Left ventricle myocardium inferior (tissue), 1 donor: Measurements from ENCODE around the gene ATP1B2. TPM values are rescaled to one million over a fixed set of nuclear protein-coding genes. Genes with fewer than 3 reads are reported as not detected.

ENCODE experiments used
- DNase-seq: peaks from one replicate; pipeline ENCODE4 v3.0.0-alpha.2; 2020
- H3K27ac ChIP-seq: fragments of 200-600 bp; replicated peaks from 2 replicates; pipeline ENCODE4 v1.8.0; 2021
- H3K27me3 ChIP-seq: fragments of 200-600 bp; 2 replicates; pipeline ENCODE4 v1.8.0; 2021; ENCODE audit warnings: low read depth
- H3K36me3 ChIP-seq: fragments of 200-600 bp; 2 replicates; pipeline ENCODE4 v1.8.0; 2021
- H3K4me1 ChIP-seq: fragments of 200-600 bp; 2 replicates; pipeline ENCODE4 v1.8.0; 2021
- H3K4me3 ChIP-seq: fragments of 200-600 bp; 2 replicates; pipeline ENCODE4 v1.8.0; 2021; ENCODE audit warnings: mild to moderate bottlenecking, moderate library complexity
- H3K9me3 ChIP-seq: fragments of 200-600 bp; replicated peaks from 2 replicates; pipeline ENCODE4 v1.8.0; 2021
- CTCF ChIP-seq: fragments of 200-600 bp; IDR thresholded peaks from 2 replicates; pipeline ENCODE4 v1.8.0; 2021; ENCODE audit warnings: antibody characterized with exemption, mild to moderate bottlenecking, borderline replicate concordance
- intact Hi-C: fragments of 100-400 bp; cut with micrococcal nuclease; formaldehyde crosslinking; loops from one replicate; pipeline ENCODE4 v1.11.0; 2022
- total RNA-seq: library from RNA; stranded (reverse); fragmentation: NEBNext Ultra II Directional; extraction: Animal tissue kit (Norgen Biotek cat#: 25700); gene quantifications from one replicate; pipeline ENCODE4 v1.2.1, GENCODE V29; 2021
- donor health status: DM: no; HTN: yes; CAD: no; lungs with severe emphysema.

Gene ATP1B2
- total RNA-seq, 1 donor from 2014 or later = 2.8 TPM

- DNase-seq = no peak
- H3K4me3 ChIP-seq = no peak overlapping the region
- H3K9me3 ChIP-seq = peaks cover 10% of the 10 kb centered on the region
- no peak for TF ChIP-seq CTCF
- H3K36me3 ChIP-seq = peaks cover 46% of the 10 kb centered on the region
- no peaks in the 10 kb centered on the region for H3K27me3 ChIP-seq
- intact Hi-C loops = no loop called here
- no peaks in the 10 kb centered on the region for H3K4me1 ChIP-seq
- H3K27ac ChIP-seq = no peak overlapping the region
Measured at GRCh38 chr17:7676533-7676932, 25.8 kb downstream of the ATP1B2 start.

GRCh38 chr17:7677388-7678067 lies 26.8 kb downstream of the ATP1B2 start:
- Histone ChIP-seq H3K4me1 (no peaks in the 10 kb centered on the region), H3K27me3 (no peaks in the 10 kb centered on the region), H3K27ac (no peak overlapping the region), H3K4me3 (no peak overlapping the region), H3K36me3 (peaks cover 36% of the 10 kb centered on the region), H3K9me3 (peaks cover 10% of the 10 kb centered on the region)
- no peak for DNase-seq
- no peak for TF ChIP-seq CTCF
- intact Hi-C loops = no loop called here

GRCh38 chr17:7684851-7685532 lies 34.3 kb downstream of the ATP1B2 start:
- H3K36me3 ChIP-seq = no peaks in the 10 kb centered on the region
- intact Hi-C loops = loop anchor here (5.0 kb wide), 1 partner anchor 53 kb away; the partner anchor contains the start of gene SHBG

GRCh38 chr17:7685533-7686221 lies 35.0 kb downstream of the ATP1B2 start:
- H3K27ac ChIP-seq = peak overlapping the region; percentile 99
- peaks cover 5% of the 10 kb centered on the region for H3K36me3 ChIP-seq
- intact Hi-C loops = loop anchor here (5.0 kb wide), 1 partner anchor 53 kb away; the partner anchor contains the start of gene SHBG
- H3K27me3 ChIP-seq = no peaks in the 10 kb centered on the region
- peak; percentile 92 for DNase-seq
- H3K9me3 ChIP-seq = no peaks in the 10 kb centered on the region
- H3K4me3 ChIP-seq = peak overlapping the region; percentile 95
- peaks cover 53% of the 10 kb centered on the region for H3K4me1 ChIP-seq
- TF ChIP-seq CTCF = no peak

More at GRCh38 chr17:7684851-7685532, 34.3 kb downstream of the ATP1B2 start:
- peak overlapping the region; percentile 99 for H3K27ac ChIP-seq
- no peaks in the 10 kb centered on the region for H3K27me3 ChIP-seq
- H3K4me3 ChIP-seq = peak overlapping the region; percentile 95
- H3K4me1 ChIP-seq = peaks cover 53% of the 10 kb centered on the region
- no peaks in the 10 kb centered on the region for H3K9me3 ChIP-seq
- TF ChIP-seq CTCF = no peak
- no peak for DNase-seq

GRCh38 chr17:7686222-7687071 lies 35.7 kb downstream of the ATP1B2 start:
- Histone ChIP-seq H3K9me3 (no peaks in the 10 kb centered on the region), H3K36me3 (peaks cover 6% of the 10 kb centered on the region), H3K4me3 (peak overlapping the region; percentile 95), H3K27ac (peak overlapping the region; percentile 99), H3K4me1 (peaks cover 53% of the 10 kb centered on the region), H3K27me3 (no peaks in the 10 kb centered on the region)
- no peak for TF ChIP-seq CTCF
- DNase-seq = peak; percentile 76
- intact Hi-C loops = loop anchor here (5.0 kb wide), 1 partner anchor 54 kb away; the partner anchor contains the start of gene SHBG
